GM23338 (cell line): ENCODE results near the gene SPRY1.

Experiments used
- CREB1 ChIP-seq: fragments of 250-450 bp; sonication (Bioruptor Pico); IDR thresholded peaks from 2 replicates; pipeline ENCODE4 v1.5.0; 2020; ENCODE audit warnings: low read depth, mild to moderate bottlenecking, moderate library complexity
- CTCF ChIP-seq, 2 experiments: fragments of 200-600 bp in 1 of 2; sonication (generic) in 1 of 2; conservative IDR thresholded peaks; 2 replicates each; pipeline versions ENCODE4 v1.5.1 to v1.6.1; 2016 to 2017; ENCODE audit warnings: antibody characterized with exemption in 2 of 2, low read depth in 2 of 2, mild to moderate bottlenecking in 2 of 2, moderate library complexity in 1 of 2
- ETS1 ChIP-seq: IDR thresholded peaks from 2 replicates; pipeline ENCODE4 v1.6.1; 2016; ENCODE audit warnings: antibody characterized with exemption
- EZH2 ChIP-seq: fragments of 200-600 bp; sonication (generic); IDR thresholded peaks from one replicate; pipeline ENCODE4 v1.8.0; 2017; ENCODE audit warnings: antibody characterized with exemption, mild to moderate bottlenecking, low read depth; ENCODE audit not compliant: unreplicated experiment
- POLR2AphosphoS5 ChIP-seq: IDR thresholded peaks from 2 replicates; pipeline ENCODE4 v1.6.1; 2016; ENCODE audit warnings: antibody characterized with exemption, low read depth
- REST ChIP-seq: IDR thresholded peaks from one replicate; pipeline ENCODE4 v1.6.1; 2018; ENCODE audit warnings: antibody characterized with exemption; ENCODE audit not compliant: unreplicated experiment
- ZNF462 ChIP-seq: fragments of 250-450 bp; sonication (Bioruptor Pico); IDR thresholded peaks from 2 replicates; pipeline ENCODE4 v1.5.0; 2020; ENCODE audit warnings: mild to moderate bottlenecking, moderate library complexity

DNA sequence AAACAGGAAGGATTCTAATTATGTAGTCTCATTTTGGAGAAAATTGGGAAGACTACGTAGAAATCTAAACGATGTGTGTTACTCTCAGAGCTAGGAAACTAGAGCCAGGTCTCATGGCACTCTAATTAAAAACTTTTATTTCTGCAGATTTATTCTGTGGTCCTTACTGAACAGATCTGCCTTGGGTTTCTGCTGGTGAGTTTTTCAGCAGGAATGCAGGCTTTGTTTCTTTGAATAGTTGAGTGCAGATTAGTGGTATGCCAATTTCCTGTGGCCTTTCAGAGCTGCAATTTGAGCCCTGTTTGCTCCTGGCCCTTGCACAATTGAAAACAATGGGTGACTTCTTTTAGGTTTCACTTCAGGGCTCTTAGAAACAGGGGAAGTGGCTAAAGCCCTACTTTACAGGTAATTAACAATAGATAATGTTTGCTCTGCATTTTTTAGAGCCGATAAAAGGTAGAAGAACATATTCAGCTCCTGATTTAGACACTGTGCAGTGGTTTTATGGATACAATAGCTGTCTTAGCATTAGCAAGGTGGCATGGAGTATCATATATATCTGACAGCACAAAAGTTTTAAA lies 21.8 kb downstream of the SPRY1 start:
- TF ChIP-seq CTCF (conservative IDR thresholded peaks at IDR 0.05; ENCODE audit: low read depth in 2 of 2) (no peak), CREB1 (CRISPR knock-in tag) (no peak), REST (no peak), EZH2 (no peak), POLR2AphosphoS5 (no peak), ETS1 (peak; percentile 75), ZNF462 (peak; percentile 10; the same call in 1 of the 2 replicates)
